ENCODE measurements around the gene ST6GALNAC6.

DNA sequence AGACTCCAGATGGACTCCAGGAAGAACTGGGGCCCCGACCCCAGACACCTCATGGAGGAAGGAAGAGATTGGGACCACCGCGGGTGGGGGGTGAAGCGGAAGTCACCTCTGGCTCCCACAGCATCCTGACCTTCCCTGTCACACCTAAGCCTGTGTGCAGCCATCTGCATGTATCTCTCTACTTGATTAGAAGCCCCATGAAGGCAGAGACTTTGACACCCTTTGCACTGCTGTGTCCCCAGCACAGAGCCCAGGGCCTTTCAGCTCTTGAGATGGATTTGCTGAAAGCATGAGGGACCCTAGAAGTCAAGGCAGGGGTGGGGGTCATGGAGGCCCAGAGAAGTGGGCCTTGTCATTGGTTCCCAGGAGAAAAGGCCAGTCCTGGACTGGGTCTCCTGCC lies 42.1 kb downstream of the ST6GALNAC6 start:
- TF ChIP-seq POLR2A (IDR thresholded peaks at IDR 0.05) = no peak
- TF ChIP-seq, protein P1, sequence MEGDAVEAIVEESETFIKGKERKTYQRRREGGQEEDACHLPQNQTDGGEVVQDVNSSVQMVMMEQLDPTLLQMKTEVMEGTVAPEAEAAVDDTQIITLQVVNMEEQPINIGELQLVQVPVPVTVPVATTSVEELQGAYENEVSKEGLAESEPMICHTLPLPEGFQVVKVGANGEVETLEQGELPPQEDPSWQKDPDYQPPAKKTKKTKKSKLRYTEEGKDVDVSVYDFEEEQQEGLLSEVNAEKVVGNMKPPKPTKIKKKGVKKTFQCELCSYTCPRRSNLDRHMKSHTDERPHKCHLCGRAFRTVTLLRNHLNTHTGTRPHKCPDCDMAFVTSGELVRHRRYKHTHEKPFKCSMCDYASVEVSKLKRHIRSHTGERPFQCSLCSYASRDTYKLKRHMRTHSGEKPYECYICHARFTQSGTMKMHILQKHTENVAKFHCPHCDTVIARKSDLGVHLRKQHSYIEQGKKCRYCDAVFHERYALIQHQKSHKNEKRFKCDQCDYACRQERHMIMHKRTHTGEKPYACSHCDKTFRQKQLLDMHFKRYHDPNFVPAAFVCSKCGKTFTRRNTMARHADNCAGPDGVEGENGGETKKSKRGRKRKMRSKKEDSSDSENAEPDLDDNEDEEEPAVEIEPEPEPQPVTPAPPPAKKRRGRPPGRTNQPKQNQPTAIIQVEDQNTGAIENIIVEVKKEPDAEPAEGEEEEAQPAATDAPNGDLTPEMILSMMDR (IDR thresholded peaks at IDR 0.05) = no peak

Data from lower leg skin (tissue), 3 donors.